ENCODE results near the gene OR10G4.

DNA sequence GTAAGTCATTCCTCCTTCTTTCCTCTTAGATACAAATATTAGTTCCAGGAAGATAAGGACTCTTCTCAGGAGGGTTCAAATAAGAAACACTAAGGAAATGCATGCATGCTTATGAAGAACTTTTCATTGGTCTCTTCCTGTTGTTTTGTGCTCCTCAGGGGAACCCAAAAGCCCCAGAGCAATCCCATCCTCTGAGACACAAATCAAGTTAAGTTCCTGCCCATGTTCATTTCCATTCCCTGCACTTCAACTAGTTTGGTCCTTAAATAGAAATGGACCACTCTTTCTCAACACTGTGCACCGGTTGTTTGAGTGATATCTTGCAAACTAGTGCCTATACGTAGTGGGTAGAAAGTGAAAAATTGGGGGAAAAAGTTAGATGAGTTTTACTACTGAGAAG lies at the start of gene OR10G4:
- TF ChIP-seq CTCF (IDR thresholded peaks at IDR 0.05) (no peak), POLR2AphosphoS5 (IDR thresholded peaks at IDR 0.05) (no peak)
